H1 (cell line): Measurements from ENCODE around the gene PLCB4. TPM values are rescaled to one million over a fixed set of nuclear protein-coding genes. Genes with fewer than 3 reads are reported as not detected.

Source experiments
- CEBPB ChIP-seq: IDR thresholded peaks from 2 replicates; pipeline ENCODE4 v1.6.1; 2012; ENCODE audit warnings: low read depth, low read length
- CHD1 ChIP-seq: IDR thresholded peaks from 2 replicates; pipeline ENCODE4 v1.6.1; 2012; ENCODE audit warnings: low read depth, low read length, improper control_type of control experiment
- EP300 ChIP-seq, 2 experiments: IDR thresholded peaks; 1 replicate in 1 of 2; 2 replicates in 1 of 2; pipeline ENCODE4 v1.6.1; 2011 to 2012; ENCODE audit warnings: low read depth in 2 of 2, low read length in 2 of 2, mild to moderate bottlenecking in 2 of 2, borderline replicate concordance in 1 of 2, inconsistent platforms in 1 of 2, moderate library complexity in 1 of 2
- HDAC2 ChIP-seq, 2 experiments: fragments of 300-600 bp in 1 of 2; sonication (generic) in 1 of 2; IDR thresholded peaks; 2 replicates each; pipeline ENCODE4 v1.6.1; 2011 to 2012; ENCODE audit warnings: low read depth in 2 of 2, low read length in 2 of 2, mild to moderate bottlenecking in 2 of 2, moderate library complexity in 2 of 2, borderline replicate concordance in 1 of 2, inconsistent platforms in 1 of 2
- JUND ChIP-seq: IDR thresholded peaks from 2 replicates; pipeline ENCODE4 v1.6.1; 2011; ENCODE audit warnings: mild to moderate bottlenecking, improper control_type of control experiment, low read length
- KDM1A ChIP-seq: fragments of 200-600, 300-600 bp; sonication (generic); IDR thresholded peaks from 2 replicates; pipeline ENCODE4 v1.7.1; 2016; ENCODE audit warnings: mild to moderate bottlenecking, low read length, borderline replicate concordance
- KDM4A ChIP-seq: IDR thresholded peaks from one replicate; pipeline ENCODE4 v1.7.1; 2012; ENCODE audit warnings: low read depth, mild to moderate bottlenecking, moderate library complexity, low read length, inconsistent platforms; ENCODE audit not compliant: severe bottlenecking
- SP1 ChIP-seq: IDR thresholded peaks from 2 replicates; pipeline ENCODE4 v1.6.1; 2011; ENCODE audit warnings: low read depth, low read length
- polyA plus RNA-seq, 7 experiments: library from polyadenylated mRNA; depleted of rRNA in 3 of 7; stranded (reverse) in 5 of 7; unstranded in 2 of 7; fragments of >200 nt in 5 of 7; fragments of 200-250 nt in 2 of 7; gene quantifications; 1 replicate in 5 of 7; 2 replicates in 1 of 7; 4 replicates in 1 of 7; pipeline versions ENCODE4 v1.2.1 to v1.2.3, GENCODE V29; 2011 to 2013; ENCODE audit warnings: missing spikeins in 2 of 7, mixed read lengths in 2 of 7
- total RNA-seq: library from RNA; stranded (reverse); fragmentation: NEBNext Ultra II Directional; extraction: Animal tissue kit (Norgen Biotek cat#: 25700); gene quantifications from 2 replicates; pipeline ENCODE4 v1.2.1, GENCODE V29; 2021

The PLCB4 gene
- total and polyA plus RNA-seq, 2 of the 8 experiments (the other 6 are each of a cell fraction or from before 2014, with no cell fraction given) = 3.2 to 14.1 TPM

GRCh38 chr20:9233804-9234203 lies 164.9 kb downstream of the PLCB4 start (continued):
- TF ChIP-seq HDAC2 (IDR thresholded peaks at IDR 0.05; ENCODE audit: borderline replicate concordance in 1 of 2, low read depth in 2 of 2, low read length in 2 of 2) (no peak), SP1 (no peak), JUND (no peak), EP300 (IDR thresholded peaks at IDR 0.05; ENCODE audit: borderline replicate concordance in 1 of 2, low read depth in 2 of 2, low read length in 2 of 2) (no peak), KDM4A (no peak), KDM1A (no peak), CHD1 (no peak), CEBPB (no peak)
